HG03135 (cell line): Measurements from ENCODE around the gene IRF2BP2.
"Not testable (repeated sequence)": the region's sequence is repeated elsewhere in the genome, so short reads cannot be mapped to it uniquely, and the experiment has no call there.

Experiments
- ATAC-seq: cut with Tn5 transposase; IDR thresholded peaks from one replicate; pipeline ENCODE4 v1.9.1; 2021; ENCODE audit warnings: mild to moderate bottlenecking, moderate library complexity; ENCODE audit not compliant: unreplicated experiment

IRF2BP2 gene

GRCh38 chr1:234634922-234635321 lies 24.9 kb upstream of the IRF2BP2 start:
- ATAC-seq: not testable (repeated sequence)

GRCh38 chr1:234634387-234634786 lies 24.4 kb upstream of the IRF2BP2 start:
- ATAC-seq: no peak

- no peak for ATAC-seq
Measured at GRCh38 chr1:234633246-234634003, 23.4 kb upstream of the IRF2BP2 start.

GRCh38 chr1:234632225-234632624 lies 22.2 kb upstream of the IRF2BP2 start:
- no peak for ATAC-seq

GRCh38 chr1:234631721-234632125 lies 21.7 kb upstream of the IRF2BP2 start:
- no peak for ATAC-seq

- ATAC-seq: no peak
Measured at GRCh38 chr1:234629026-234629425, 19.0 kb upstream of the IRF2BP2 start.

GRCh38 chr1:234628089-234628488 lies 18.1 kb upstream of the IRF2BP2 start:
- ATAC-seq: no peak

GRCh38 chr1:234627009-234627950 lies 17.3 kb upstream of the IRF2BP2 start:
- no peak for ATAC-seq

GRCh38 chr1:234626391-234626790 lies 16.4 kb upstream of the IRF2BP2 start:
- no peak for ATAC-seq

- no peak for ATAC-seq
Measured at GRCh38 chr1:234624724-234625117, 14.7 kb upstream of the IRF2BP2 start.

- no peak for ATAC-seq
Measured at GRCh38 chr1:234621657-234622335, 11.8 kb upstream of the IRF2BP2 start.

- no peak for ATAC-seq
Measured at GRCh38 chr1:234621127-234621468, 11.1 kb upstream of the IRF2BP2 start.

GRCh38 chr1:234620272-234621126 lies 10.5 kb upstream of the IRF2BP2 start:
- no peak for ATAC-seq

- ATAC-seq: no peak
Measured at GRCh38 chr1:234619794-234620247, 9.8 kb upstream of the IRF2BP2 start.

- no peak for ATAC-seq
Measured at GRCh38 chr1:234619071-234619480, 9.1 kb upstream of the IRF2BP2 start.

GRCh38 chr1:234618737-234619049 lies 8.7 kb upstream of the IRF2BP2 start:
- no peak for ATAC-seq

- ATAC-seq: no peak
Measured at GRCh38 chr1:234617986-234618736, 8.2 kb upstream of the IRF2BP2 start.

- ATAC-seq: no peak
Measured at GRCh38 chr1:234617131-234617985, 7.4 kb upstream of the IRF2BP2 start.

- ATAC-seq: no peak
Measured at GRCh38 chr1:234616644-234617043, 6.7 kb upstream of the IRF2BP2 start.
